Fibroblast of pulmonary artery (primary cell): Measurements from ENCODE around the gene CARNS1.

Experiments used
- DNase-seq: peaks from one replicate; pipeline ENCODE4 v3.0.0-alpha.2; 2010; ENCODE audit warnings: low read depth
- H3K4me3 ChIP-seq: replicated peaks from 2 replicates; pipeline ENCODE4 v1.5.1; 2011; ENCODE audit warnings: low read depth, mild to moderate bottlenecking, control low read depth, low read length, moderate library complexity
- TF ChIP-seq, protein P1 (sequence below): IDR thresholded peaks from 2 replicates; pipeline ENCODE4 v1.5.1; 2011; ENCODE audit warnings: mild to moderate bottlenecking, control low read depth, low read length, inconsistent platforms; ENCODE audit errors: missing control alignments

CARNS1 gene

DNA sequence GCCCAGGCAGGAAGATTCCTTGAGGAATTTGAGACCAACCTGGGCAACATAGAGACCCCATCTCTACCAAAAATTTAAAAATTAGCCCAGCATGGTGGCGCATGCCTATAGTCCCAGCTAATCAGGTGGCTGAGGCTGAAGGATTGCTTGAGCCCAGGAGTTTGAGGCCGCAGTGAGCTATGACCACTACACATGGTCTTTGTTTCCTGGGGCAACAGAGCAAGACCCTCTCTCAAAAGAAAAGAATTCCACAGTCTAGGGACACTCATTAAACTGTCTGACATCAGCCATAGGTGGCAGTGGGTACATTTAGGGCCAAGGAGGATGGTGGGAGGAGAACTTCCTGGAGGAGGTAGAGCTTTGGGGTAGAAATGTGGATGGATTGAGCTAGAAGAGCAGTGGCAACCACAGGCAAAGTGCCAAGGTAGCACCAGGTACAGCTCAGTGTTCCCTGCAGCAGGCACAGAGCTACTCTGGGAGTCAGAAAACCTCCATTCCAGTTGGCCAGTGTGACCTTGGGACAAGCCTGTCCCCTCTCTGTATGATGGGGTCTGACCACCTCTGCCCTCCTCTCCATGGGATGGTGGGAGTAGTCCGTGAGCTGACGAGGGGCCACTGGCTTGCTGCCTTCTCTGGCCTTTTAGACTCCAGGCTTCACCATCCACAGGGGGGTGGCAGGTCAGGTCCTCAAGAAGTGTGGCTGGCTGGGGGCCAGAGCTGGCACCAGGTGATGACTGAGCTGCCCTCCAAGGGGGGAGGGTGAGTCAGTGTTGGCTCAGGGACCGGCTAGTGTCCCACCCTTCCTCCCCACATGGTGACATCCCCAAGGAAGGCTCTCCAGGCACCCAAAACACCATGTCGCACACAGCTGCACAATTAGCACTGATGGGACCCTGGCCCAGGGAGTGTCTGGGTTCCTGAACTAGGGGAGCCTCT lies 38.3 kb upstream of the CARNS1 start:
- TF ChIP-seq, protein P1, sequence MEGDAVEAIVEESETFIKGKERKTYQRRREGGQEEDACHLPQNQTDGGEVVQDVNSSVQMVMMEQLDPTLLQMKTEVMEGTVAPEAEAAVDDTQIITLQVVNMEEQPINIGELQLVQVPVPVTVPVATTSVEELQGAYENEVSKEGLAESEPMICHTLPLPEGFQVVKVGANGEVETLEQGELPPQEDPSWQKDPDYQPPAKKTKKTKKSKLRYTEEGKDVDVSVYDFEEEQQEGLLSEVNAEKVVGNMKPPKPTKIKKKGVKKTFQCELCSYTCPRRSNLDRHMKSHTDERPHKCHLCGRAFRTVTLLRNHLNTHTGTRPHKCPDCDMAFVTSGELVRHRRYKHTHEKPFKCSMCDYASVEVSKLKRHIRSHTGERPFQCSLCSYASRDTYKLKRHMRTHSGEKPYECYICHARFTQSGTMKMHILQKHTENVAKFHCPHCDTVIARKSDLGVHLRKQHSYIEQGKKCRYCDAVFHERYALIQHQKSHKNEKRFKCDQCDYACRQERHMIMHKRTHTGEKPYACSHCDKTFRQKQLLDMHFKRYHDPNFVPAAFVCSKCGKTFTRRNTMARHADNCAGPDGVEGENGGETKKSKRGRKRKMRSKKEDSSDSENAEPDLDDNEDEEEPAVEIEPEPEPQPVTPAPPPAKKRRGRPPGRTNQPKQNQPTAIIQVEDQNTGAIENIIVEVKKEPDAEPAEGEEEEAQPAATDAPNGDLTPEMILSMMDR, result no peak
- H3K4me3 ChIP-seq, result no peak overlapping the region
- DNase-seq, result no peak

DNA sequence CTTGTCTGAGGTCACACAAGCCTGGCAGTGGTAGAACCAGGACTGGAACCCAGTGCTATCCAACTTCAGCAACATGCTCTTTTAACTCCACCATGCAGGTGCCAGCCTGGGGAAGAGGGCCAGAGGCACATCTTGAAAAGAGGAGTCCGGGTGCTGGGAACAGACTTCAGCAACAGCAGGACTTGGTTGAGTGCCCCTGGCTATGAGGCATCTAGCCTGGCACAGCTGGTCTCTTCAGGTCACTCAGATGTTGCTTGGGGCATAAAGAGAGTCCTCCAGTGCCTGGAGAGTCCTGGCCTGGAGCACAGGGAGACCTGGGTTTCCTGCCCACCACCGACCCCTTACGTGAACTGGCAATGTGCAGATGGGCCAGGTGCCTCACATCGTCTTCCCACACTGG lies 36.9 kb upstream of the CARNS1 start:
- TF ChIP-seq, protein P1, result no peak
- no peak overlapping the region for H3K4me3 ChIP-seq
- DNase-seq, result no peak

DNA sequence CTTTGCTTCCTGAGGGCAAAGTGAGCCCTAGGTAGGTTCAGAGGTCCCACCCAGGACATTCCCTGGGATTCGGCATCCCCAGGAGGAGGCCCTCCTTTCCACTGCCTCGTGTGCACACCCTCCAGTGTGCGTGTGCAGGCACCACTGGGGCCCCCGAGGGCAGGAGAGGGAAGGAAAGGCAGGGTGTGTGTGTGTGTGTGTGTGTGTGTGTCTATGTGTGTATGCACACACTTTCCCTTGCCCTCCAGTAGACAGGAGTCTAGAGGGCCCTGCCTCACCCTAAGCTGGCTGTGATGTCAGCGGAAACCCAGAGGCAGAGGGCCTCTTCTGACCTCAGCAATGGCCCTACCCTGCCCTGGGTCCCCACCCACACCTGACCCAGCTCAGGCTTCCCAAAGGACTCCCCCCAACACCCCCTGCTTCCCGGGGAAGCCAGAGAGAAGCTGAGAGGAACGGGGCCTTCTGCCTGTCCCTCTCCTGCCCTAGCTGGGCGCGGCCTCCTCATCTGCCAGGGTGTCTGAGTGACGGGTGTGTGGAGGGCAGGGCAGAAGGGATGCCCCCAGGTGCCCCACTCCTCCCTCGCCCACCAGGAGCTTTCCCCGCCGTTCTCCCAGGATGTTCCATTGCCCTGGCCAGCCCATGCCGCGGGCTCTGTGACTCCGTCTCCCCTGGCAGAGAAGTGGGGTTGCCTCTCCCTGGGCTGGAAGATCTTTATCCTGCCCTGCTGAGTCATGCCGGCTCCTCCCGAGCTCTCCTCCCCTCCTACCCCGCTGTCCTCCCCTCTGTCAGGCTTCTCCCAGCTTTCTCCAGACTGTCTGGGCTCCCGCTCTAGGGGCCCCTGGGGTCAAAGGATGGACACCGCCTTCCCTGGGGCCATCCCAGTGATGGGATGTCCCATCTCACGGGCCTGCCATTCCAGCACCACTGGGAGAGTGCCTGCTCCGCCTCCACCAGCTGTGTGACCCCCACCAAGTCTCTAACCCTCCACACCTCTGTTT lies 36.1 kb upstream of the CARNS1 start:
- no peak overlapping the region for H3K4me3 ChIP-seq
- TF ChIP-seq, protein P1, result no peak
- no peak for DNase-seq

DNA sequence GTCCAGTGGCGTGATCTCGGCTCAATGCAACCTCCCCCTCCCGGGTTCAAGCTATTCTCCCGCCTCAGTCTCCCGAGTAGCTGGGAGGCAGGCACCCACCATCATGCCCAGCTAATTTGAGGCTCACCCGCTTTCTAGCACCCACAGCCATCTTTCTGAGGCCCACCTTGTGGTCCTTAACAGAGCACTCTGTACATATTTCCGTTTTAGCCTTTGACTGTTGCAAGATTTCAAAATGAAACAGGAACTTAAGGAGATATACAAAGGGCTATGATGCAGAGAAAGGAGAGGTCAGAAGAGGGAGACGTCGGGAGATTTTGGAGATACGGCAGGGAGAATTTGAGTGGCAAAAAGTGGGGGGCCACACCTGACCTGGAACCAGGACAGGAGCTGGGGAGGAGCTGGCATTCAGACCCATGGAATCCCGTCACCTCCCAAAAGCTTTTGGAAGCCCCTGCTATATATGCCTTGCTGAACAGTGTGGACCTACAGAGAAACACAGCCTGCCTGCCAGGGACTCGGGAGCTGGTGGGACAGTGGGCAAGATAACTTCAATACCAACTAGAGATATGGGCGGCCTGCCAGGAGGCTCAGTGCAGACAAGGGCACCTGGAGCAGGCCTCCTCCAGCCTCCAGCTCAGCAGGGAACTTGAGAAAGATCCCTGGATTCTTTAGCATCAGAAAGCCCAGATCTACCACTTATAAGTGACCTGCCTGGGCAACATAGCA lies 34.1 kb upstream of the CARNS1 start:
- no peak overlapping the region for H3K4me3 ChIP-seq
- TF ChIP-seq, protein P1, result no peak
- DNase-seq, result no peak

DNA sequence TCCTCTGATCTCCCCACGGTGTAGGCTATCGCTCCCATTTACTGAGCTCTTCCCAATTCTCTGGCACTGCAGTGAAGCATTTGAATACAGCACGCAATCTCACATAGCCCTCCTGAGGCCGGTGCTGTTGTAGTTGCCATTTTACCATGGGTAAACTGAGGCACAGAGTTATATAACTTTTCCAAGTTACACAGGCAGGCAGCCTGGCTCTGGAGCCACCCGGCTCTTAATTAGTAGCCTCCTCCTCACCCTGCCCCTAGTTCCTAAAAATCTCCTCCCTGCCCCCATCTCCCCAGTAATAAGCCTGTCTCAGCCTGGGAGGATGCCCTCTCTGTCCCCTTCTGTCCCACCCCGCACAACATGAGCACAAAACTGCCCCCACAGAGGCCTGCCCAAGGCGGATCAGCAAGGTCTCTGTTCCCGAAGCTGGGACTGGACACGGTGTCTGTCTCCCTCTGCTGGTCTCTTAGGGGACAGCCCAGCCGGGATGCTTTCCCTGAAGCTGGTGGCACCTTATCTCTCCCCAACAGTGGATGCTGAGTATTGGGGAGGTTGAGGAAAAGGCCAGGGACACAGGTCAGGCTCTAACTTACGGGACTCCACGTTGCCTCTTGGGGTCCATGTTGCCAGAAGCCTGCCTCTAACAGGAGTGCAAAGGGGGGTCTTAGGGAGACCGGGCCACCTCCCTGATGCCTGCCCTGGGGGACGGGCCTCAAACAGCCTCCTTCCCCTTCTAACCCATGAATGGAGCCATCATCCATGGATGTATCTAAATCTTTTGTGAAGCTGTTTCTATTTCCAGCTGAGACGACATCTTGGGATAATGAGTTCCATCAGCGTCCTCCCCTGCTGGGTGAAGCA lies 33.0 kb upstream of the CARNS1 start:
- TF ChIP-seq, protein P1, result no peak
- H3K4me3 ChIP-seq, result no peak overlapping the region
- DNase-seq, result peak; percentile 85
